Suprapubic skin (tissue), 3 donors: Measurements from ENCODE around the gene ADM5.

ENCODE experiments used
- EP300 ChIP-seq: sonication (generic); formaldehyde crosslinking; IDR thresholded peaks from one replicate; pipeline ENCODE4 v1.6.1; 2017; ENCODE audit warnings: antibody characterized with exemption
- POLR2A ChIP-seq, 2 donors: fragments of 450-650 bp; IDR thresholded peaks; one replicate each; pipeline ENCODE4 v1.6.1; 2017; ENCODE audit warnings: antibody characterized with exemption in 2 of 2, mild to moderate bottlenecking in 2 of 2, moderate library complexity in 2 of 2
- TF ChIP-seq, protein P1 (sequence below), 2 donors: fragments of 200-600 bp in 1 of 2; fragments of 450-650 bp in 1 of 2; sonication (generic) in 1 of 2; IDR thresholded peaks; one replicate each; pipeline ENCODE4 v1.5.1; 2016 to 2019; ENCODE audit warnings: antibody characterized with exemption in 2 of 2, mild to moderate bottlenecking in 1 of 2, moderate library complexity in 1 of 2

DNA sequence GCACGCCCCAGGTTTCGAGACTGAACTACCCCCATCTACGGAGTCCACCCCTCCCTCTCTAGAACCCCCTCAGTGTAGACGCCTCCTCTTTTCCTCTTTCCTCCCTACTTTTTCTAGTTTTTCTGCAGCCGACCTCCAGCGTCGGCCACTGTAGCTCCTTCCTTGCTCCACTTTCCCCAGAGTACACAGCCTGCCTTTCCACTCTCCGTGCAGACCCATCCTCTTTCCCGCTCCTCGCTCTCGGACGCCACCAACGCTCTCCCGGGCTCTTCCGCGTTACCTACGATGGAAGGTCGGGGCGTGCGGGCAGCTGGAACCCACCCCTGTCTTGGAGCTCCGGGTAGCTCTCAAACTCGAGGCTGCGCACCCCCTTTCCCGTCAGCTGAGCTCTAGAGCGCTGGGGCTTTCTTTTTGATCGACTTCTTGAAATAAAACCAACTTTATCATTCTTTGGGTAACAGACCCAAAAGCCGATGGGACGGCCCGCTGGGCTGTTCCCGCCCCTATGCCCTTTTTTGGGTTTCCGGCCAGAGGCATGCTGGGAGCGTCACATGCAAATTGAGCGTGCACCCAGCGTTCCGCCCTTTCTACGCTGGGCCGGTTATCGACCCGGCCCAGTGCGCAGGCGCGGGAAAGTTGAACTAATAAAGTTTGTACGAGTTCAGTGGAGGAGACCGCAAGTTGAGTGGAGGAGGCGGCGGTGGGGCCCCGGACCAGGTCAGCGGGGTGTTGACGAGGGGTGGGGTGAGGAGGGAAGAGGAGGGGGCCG is 23.9 kb upstream of the ADM5 start, which contains the start of the genes BCL2L12 and IRF3:
- TF ChIP-seq, protein P1, sequence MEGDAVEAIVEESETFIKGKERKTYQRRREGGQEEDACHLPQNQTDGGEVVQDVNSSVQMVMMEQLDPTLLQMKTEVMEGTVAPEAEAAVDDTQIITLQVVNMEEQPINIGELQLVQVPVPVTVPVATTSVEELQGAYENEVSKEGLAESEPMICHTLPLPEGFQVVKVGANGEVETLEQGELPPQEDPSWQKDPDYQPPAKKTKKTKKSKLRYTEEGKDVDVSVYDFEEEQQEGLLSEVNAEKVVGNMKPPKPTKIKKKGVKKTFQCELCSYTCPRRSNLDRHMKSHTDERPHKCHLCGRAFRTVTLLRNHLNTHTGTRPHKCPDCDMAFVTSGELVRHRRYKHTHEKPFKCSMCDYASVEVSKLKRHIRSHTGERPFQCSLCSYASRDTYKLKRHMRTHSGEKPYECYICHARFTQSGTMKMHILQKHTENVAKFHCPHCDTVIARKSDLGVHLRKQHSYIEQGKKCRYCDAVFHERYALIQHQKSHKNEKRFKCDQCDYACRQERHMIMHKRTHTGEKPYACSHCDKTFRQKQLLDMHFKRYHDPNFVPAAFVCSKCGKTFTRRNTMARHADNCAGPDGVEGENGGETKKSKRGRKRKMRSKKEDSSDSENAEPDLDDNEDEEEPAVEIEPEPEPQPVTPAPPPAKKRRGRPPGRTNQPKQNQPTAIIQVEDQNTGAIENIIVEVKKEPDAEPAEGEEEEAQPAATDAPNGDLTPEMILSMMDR (IDR thresholded peaks at IDR 0.05): no peak
- no peak for TF ChIP-seq POLR2A (IDR thresholded peaks at IDR 0.05)
- no peak for TF ChIP-seq EP300
